Hematopoietic multipotent progenitor cell treated with erythropoietin and hydrocortisone succinate and interleukin-3 and kit ligand, for 15 days (in vitro differentiated cells): ENCODE results near the gene ANGPTL4.
"Not testable (repeated sequence)": the region's sequence is repeated elsewhere in the genome, so short reads cannot be mapped to it uniquely, and the experiment has no call there.

ENCODE experiments used
- DNase-seq: peaks from one replicate; pipeline ENCODE4 v3.0.0-alpha.2; 2015; ENCODE audit warnings: low spot score

ANGPTL4 gene

GRCh38 chr19:8363803-8364771 is at the start of gene ANGPTL4:
ANGPTL4 (plus strand) TSS chr19:8364155; CDS start chr19:8364322, 167 bp downstream.
- peak; percentile 44 for DNase-seq

- DNase-seq, result not testable (repeated sequence)
Observed at GRCh38 chr19:8314981-8315640, 48.8 kb upstream of the ANGPTL4 start.

GRCh38 chr19:8316351-8317125 is 47.4 kb upstream of the ANGPTL4 start:
- DNase-seq, result no peak

- DNase-seq, result not testable (repeated sequence)
Observed at GRCh38 chr19:8318835-8319234, 45.1 kb upstream of the ANGPTL4 start.

GRCh38 chr19:8319807-8320520 is 44.0 kb upstream of the ANGPTL4 start:
- DNase-seq, result no peak

GRCh38 chr19:8320564-8321066 is 43.3 kb upstream of the ANGPTL4 start:
- peak; percentile 16 for DNase-seq

GRCh38 chr19:8321067-8321985 is 42.6 kb upstream of the ANGPTL4 start, which contains the start of the genes NDUFA7 and RPS28:
NDUFA7 (minus strand) TSS chr19:8321375; CDS start chr19:8321358, 17 bp downstream.
RPS28 (plus strand) TSS chr19:8321496; CDS start chr19:8321531, 35 bp downstream.
- DNase-seq, result peak; percentile 98

GRCh38 chr19:8321986-8322637 is 41.8 kb upstream of the ANGPTL4 start:
- DNase-seq, result peak; percentile 11

GRCh38 chr19:8322638-8322997 is 41.3 kb upstream of the ANGPTL4 start:
- DNase-seq, result no peak

- peak; percentile 5 for DNase-seq
Observed at GRCh38 chr19:8323781-8324185, 40.2 kb upstream of the ANGPTL4 start.

- DNase-seq, result no peak
Observed at GRCh38 chr19:8324186-8325050, 39.5 kb upstream of the ANGPTL4 start.

GRCh38 chr19:8325454-8325853 is 38.5 kb upstream of the ANGPTL4 start:
- DNase-seq, result no peak

GRCh38 chr19:8329996-8330395 is 34.0 kb upstream of the ANGPTL4 start:
- no peak for DNase-seq

- peak; percentile 10 for DNase-seq
Observed at GRCh38 chr19:8331263-8331845, 32.6 kb upstream of the ANGPTL4 start.

GRCh38 chr19:8332976-8333766 is 30.8 kb upstream of the ANGPTL4 start:
- no peak for DNase-seq

- no peak for DNase-seq
Observed at GRCh38 chr19:8333767-8334457, 30.0 kb upstream of the ANGPTL4 start.
